Measurements from ENCODE around the gene LYRM2.
"Not testable (repeated sequence)": the region's sequence is repeated elsewhere in the genome, so short reads cannot be mapped to it uniquely, and the experiment has no call there.

The LYRM2 gene

DNA sequence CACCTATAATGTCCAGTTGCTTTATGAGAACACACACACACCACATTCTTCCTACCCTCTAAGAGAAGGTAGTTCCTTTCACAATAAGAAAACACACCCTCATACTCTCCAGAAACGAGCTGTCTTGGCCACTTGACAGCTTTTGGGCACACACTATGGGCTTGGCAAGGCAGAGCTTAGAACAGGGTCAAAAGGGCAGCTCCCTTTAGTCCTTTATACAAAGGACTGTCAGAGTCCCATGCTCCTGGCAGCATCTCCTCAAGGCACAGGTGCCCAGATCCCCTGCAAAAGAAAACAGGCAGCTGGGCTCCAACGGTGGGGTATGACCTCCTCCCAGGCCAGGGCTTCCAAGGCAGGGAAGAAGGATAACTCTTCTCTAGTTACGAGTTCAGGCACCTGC is 4.9 kb upstream of the LYRM2 start:
- no peak overlapping the region for H3K4me2 ChIP-seq (ENCODE audit: low read length)
- H3K27me3 ChIP-seq (ENCODE audit: control insufficient read depth, insufficient read depth, low read length): no peaks in the 10 kb centered on the region
- peaks cover 8% of the 10 kb centered on the region for H3K4me1 ChIP-seq (ENCODE audit: control insufficient read depth, insufficient read depth, low read length)
- H3K9me3 ChIP-seq (replicated peaks; ENCODE audit: low read length): no peaks in the 10 kb centered on the region
- no peak overlapping the region for H3K4me3 ChIP-seq (ENCODE audit: low read length)
- H3K9ac ChIP-seq (ENCODE audit: low read depth, low read length): no peak overlapping the region
- peaks cover 53% of the 10 kb centered on the region for H3K36me3 ChIP-seq (ENCODE audit: insufficient read depth, low read length)

DNA sequence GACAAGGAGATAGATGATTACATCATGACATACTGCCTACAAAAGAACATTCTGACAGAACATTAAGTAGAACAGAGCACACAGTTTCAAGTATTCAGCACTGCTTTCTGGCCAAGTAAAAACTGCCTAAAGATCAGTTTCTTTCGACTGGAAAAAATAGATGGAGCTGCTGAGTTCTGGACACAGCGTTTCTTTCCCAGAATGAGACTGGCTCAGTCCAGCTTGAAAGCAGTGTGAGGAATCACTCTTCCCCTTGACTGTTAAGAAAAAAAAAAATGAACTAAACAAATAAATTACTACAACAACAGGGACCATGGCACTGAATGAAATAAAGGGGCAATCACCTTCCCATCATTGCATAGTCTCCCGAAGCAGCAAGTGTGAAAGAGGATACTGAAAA is 4.4 kb upstream of the LYRM2 start:
- Histone ChIP-seq H3K36me3 (ENCODE audit: insufficient read depth, low read length) (peaks cover 49% of the 10 kb centered on the region), H3K4me3 (ENCODE audit: low read length) (no peak overlapping the region)

DNA sequence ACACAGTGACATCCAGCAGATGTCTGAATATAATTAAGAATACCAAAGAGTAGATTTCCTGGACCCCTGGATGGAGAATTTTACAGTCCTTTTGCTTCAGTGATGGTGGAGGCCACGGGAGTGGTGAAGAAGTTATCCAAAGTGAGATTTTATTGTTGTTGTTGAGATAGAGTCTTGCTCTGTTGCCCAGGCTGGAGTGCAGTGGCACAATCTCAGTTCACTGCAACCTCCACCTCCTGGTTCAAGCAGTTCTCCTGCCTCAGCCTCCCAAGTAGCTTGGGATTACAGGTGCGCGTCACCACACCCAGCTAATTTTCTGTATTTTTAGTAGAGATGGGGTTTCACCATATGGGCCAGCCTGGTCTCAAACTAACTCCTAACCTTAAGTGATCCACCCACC is 3.0 kb upstream of the LYRM2 start:
- not testable (repeated sequence) for H3K9ac ChIP-seq (ENCODE audit: low read depth, low read length); H3K9me3 ChIP-seq (replicated peaks; ENCODE audit: low read length); H3K4me3 ChIP-seq (ENCODE audit: low read length); H3K27me3 ChIP-seq (ENCODE audit: control insufficient read depth, insufficient read depth, low read length); H3K4me2 ChIP-seq (ENCODE audit: low read length)
- Histone ChIP-seq H3K4me1 (ENCODE audit: control insufficient read depth, insufficient read depth, low read length) (peaks cover 14% of the 10 kb centered on the region), H3K36me3 (ENCODE audit: insufficient read depth, low read length) (peaks cover 37% of the 10 kb centered on the region)

More for the DNA sequence above, 4.4 kb upstream of the LYRM2 start:
- Histone ChIP-seq H3K9ac (ENCODE audit: low read depth, low read length) (no peak overlapping the region), H3K4me2 (ENCODE audit: low read length) (no peak overlapping the region), H3K4me1 (ENCODE audit: control insufficient read depth, insufficient read depth, low read length) (peaks cover 8% of the 10 kb centered on the region), H3K27me3 (ENCODE audit: control insufficient read depth, insufficient read depth, low read length) (no peaks in the 10 kb centered on the region), H3K9me3 (replicated peaks; ENCODE audit: low read length) (no peaks in the 10 kb centered on the region)

DNA sequence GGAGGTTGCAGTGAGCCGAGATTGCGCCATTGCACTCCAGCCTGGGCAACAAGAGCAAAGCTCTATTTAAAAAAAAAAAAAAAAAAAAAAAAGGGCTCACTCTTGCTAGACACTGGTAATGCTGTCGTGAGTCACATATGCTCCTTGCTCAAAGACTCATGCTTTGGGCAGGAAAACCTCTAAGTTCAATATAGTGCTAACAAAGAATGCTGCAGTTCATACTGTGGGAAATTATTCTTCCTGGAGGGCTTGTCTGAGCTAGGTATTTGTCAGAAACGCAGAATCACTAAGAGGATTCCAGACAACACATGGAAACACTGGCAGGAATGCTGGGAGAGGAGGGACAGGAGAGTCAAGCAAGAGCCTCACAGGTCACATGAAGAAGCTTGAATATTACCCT is 2.3 kb upstream of the LYRM2 start:
- Histone ChIP-seq H3K4me1 (ENCODE audit: control insufficient read depth, insufficient read depth, low read length) (peaks cover 14% of the 10 kb centered on the region), H3K9ac (ENCODE audit: low read depth, low read length) (no peak overlapping the region), H3K4me2 (ENCODE audit: low read length) (no peak overlapping the region), H3K36me3 (ENCODE audit: insufficient read depth, low read length) (peaks cover 40% of the 10 kb centered on the region), H3K4me3 (ENCODE audit: low read length) (no peak overlapping the region), H3K27me3 (ENCODE audit: control insufficient read depth, insufficient read depth, low read length) (no peaks in the 10 kb centered on the region), H3K9me3 (replicated peaks; ENCODE audit: low read length) (no peaks in the 10 kb centered on the region)

DNA sequence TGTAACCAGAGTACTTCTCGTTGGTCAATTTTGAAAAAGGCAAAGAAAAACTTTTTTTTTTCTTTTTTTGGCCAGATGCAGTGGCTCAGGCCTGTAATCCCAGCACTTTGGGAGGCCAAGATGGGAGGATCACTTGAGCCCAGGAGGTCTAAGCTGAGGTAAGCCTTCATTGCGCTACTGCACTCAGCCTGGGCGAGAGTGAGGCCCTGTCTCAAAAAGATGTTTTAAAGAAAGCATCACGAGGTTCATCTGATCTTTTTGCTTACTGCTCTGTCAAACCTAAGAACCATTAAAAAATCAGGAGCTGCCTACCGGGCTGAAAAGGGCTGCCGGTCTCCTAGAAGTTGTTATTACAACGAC is 607 bp downstream of the LYRM2 start:
- Histone ChIP-seq H3K9me3 (replicated peaks; ENCODE audit: low read length) (no peaks in the 10 kb centered on the region), H3K4me2 (ENCODE audit: low read length) (peak overlapping the region; percentile 87), H3K4me3 (ENCODE audit: low read length) (peak overlapping the region; percentile 78), H3K4me1 (ENCODE audit: control insufficient read depth, insufficient read depth, low read length) (peaks cover 14% of the 10 kb centered on the region), H3K27me3 (ENCODE audit: control insufficient read depth, insufficient read depth, low read length) (no peaks in the 10 kb centered on the region), H3K36me3 (ENCODE audit: insufficient read depth, low read length) (peaks cover 20% of the 10 kb centered on the region), H3K9ac (ENCODE audit: low read depth, low read length) (peak overlapping the region; percentile 87)

DNA sequence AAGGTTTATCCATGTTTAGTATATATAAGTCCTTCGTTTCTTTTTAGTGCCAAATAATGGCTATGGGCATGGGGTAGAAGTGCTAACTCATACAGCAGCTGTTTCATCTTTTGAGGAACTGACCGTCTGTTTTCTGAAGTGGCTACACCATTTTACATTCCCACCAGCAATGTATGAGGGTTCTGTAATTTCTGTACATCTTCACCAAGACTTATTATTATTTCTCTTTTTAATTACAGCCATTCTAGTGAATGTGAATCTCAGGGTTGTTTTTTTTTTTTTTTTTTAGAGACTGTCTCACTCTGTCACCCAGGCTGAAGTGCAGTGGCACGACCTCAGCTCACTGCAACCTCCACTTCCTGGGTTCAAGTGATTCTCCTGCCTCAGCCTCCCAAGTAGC is 2.1 kb downstream of the LYRM2 start:
- peaks cover 14% of the 10 kb centered on the region for H3K4me1 ChIP-seq (ENCODE audit: control insufficient read depth, insufficient read depth, low read length)
- not testable (repeated sequence) for H3K4me2 ChIP-seq (ENCODE audit: low read length); H3K27me3 ChIP-seq (ENCODE audit: control insufficient read depth, insufficient read depth, low read length); H3K4me3 ChIP-seq (ENCODE audit: low read length); H3K9me3 ChIP-seq (replicated peaks; ENCODE audit: low read length); H3K9ac ChIP-seq (ENCODE audit: low read depth, low read length)
- peaks cover 12% of the 10 kb centered on the region for H3K36me3 ChIP-seq (ENCODE audit: insufficient read depth, low read length)

DNA sequence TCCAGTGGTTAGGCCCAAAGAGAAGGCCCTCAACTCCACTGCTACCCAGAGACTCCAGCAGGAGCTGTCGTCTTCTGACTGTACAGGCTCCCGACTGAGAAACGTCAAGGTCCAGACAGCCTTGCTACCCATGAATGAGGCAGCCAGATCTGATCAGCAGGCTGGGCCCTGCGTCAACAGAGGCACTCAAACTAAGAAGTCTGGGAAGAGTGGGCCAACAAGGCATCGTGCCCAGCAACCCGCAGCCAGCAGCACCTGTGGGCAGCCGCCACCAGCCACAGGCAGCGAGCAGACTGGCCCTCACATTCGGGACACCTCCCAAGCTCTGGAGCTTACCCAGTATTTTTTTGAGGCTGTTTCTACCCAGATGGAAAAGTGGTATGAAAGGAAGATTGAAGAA is 8.1 kb downstream of the LYRM2 start:
- Histone ChIP-seq H3K9me3 (replicated peaks; ENCODE audit: low read length) (no peaks in the 10 kb centered on the region), H3K36me3 (ENCODE audit: insufficient read depth, low read length) (peaks cover 2% of the 10 kb centered on the region), H3K4me3 (ENCODE audit: low read length) (no peak overlapping the region), H3K27me3 (ENCODE audit: control insufficient read depth, insufficient read depth, low read length) (no peaks in the 10 kb centered on the region), H3K4me1 (ENCODE audit: control insufficient read depth, insufficient read depth, low read length) (no peaks in the 10 kb centered on the region), H3K9ac (ENCODE audit: low read depth, low read length) (no peak overlapping the region), H3K4me2 (ENCODE audit: low read length) (no peak overlapping the region)

DNA sequence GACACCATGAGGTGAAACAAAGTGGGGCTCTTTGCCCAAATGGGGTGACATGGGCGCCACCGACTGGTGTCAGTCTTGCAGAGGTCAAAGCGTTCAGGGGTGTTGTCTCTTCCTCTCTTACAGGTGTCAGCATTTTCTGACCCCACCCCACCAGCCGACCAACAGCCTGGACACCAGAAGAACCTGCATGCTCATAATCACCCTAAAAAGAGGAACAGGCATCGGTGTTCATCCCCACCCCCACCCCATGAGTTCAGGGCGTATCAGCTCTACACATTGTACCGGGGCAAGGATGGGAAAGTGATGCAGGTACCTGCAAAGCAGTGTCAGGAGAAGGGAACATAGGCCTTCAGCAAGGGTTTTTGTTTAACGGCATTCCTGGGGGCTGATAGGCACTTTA is 14.8 kb downstream of the LYRM2 start:
- no peak overlapping the region for H3K9ac ChIP-seq (ENCODE audit: low read depth, low read length)
- no peaks in the 10 kb centered on the region for H3K36me3 ChIP-seq (ENCODE audit: insufficient read depth, low read length)
- no peaks in the 10 kb centered on the region for H3K27me3 ChIP-seq (ENCODE audit: control insufficient read depth, insufficient read depth, low read length)
- H3K9me3 ChIP-seq (replicated peaks; ENCODE audit: low read length): no peaks in the 10 kb centered on the region
- H3K4me2 ChIP-seq (ENCODE audit: low read length): no peak overlapping the region
- no peak overlapping the region for H3K4me3 ChIP-seq (ENCODE audit: low read length)
- no peaks in the 10 kb centered on the region for H3K4me1 ChIP-seq (ENCODE audit: control insufficient read depth, insufficient read depth, low read length)

DNA sequence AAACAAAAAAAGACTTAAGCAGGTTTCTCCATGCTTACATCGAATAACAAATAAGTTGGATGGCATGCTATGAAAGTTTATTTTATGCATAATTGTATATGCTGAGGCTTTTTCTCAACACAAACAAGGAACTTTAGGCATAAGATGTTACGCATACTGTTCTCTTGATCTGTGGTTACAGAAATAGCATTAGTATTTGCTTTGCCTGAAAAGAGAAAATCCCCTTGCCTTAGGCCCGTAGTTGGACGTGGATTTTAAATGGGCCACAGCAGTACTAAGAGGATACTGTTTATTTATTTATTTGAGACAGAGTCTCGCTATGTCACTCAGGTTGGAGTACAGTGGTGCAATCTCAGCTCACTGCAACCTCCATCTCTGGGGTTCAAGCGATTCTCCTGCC is 19.0 kb downstream of the LYRM2 start:
- no peaks in the 10 kb centered on the region for H3K36me3 ChIP-seq (ENCODE audit: insufficient read depth, low read length)

DNA sequence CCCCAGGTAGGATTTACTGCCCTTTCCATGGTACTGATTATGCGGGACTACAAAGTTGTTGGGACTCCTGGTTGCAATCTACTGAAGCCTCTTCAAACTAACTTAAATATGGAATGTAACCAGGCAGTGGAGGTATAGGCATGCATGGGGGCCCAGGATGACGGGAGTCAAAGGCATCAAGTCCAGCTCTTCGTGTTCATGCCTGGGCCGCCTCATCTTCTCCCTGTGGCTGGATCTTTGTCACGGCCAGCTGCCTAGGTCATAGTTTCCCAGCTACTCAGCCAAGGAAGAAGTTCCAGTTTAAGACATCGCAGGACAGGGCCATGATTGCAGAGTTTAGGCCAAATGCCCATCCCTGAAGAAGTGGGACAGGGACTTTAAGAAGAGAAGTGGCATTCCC is 20.5 kb downstream of the LYRM2 start:
- Histone ChIP-seq H3K4me1 (ENCODE audit: control insufficient read depth, insufficient read depth, low read length) (no peaks in the 10 kb centered on the region), H3K4me3 (ENCODE audit: low read length) (no peak overlapping the region), H3K36me3 (ENCODE audit: insufficient read depth, low read length) (no peaks in the 10 kb centered on the region), H3K27me3 (ENCODE audit: control insufficient read depth, insufficient read depth, low read length) (no peaks in the 10 kb centered on the region), H3K4me2 (ENCODE audit: low read length) (no peak overlapping the region), H3K9ac (ENCODE audit: low read depth, low read length) (no peak overlapping the region), H3K9me3 (replicated peaks; ENCODE audit: low read length) (no peaks in the 10 kb centered on the region)

More for the DNA sequence above, 19.0 kb downstream of the LYRM2 start:
- Histone ChIP-seq H3K4me2 (ENCODE audit: low read length) (no peak overlapping the region), H3K4me3 (ENCODE audit: low read length) (no peak overlapping the region), H3K9me3 (replicated peaks; ENCODE audit: low read length) (no peaks in the 10 kb centered on the region), H3K27me3 (ENCODE audit: control insufficient read depth, insufficient read depth, low read length) (no peaks in the 10 kb centered on the region), H3K9ac (ENCODE audit: low read depth, low read length) (no peak overlapping the region), H3K4me1 (ENCODE audit: control insufficient read depth, insufficient read depth, low read length) (no peaks in the 10 kb centered on the region)

DNA sequence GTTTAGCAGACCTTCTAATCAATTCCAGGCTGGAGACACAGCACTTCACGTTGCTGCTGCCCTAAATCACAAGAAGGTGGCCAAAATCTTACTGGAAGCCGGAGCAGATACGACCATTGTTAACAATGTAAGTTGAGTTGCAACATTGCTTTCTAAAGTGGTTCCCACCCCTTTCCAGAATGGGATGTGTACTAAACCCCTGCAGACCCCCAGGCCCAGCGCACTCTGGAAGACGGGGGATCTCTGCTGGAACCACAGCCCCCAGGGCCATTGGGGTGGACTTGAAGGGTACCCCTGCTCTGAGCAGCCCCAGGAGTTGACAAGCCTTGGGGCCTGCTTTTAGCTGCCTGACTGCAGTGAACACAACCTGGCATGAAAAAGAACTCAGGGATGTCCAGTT is 22.0 kb downstream of the LYRM2 start:
- H3K27me3 ChIP-seq (ENCODE audit: control insufficient read depth, insufficient read depth, low read length): no peaks in the 10 kb centered on the region
- no peaks in the 10 kb centered on the region for H3K9me3 ChIP-seq (replicated peaks; ENCODE audit: low read length)
- H3K4me1 ChIP-seq (ENCODE audit: control insufficient read depth, insufficient read depth, low read length): no peaks in the 10 kb centered on the region
- no peak overlapping the region for H3K9ac ChIP-seq (ENCODE audit: low read depth, low read length)
- no peak overlapping the region for H3K4me3 ChIP-seq (ENCODE audit: low read length)
- no peak overlapping the region for H3K4me2 ChIP-seq (ENCODE audit: low read length)
- no peaks in the 10 kb centered on the region for H3K36me3 ChIP-seq (ENCODE audit: insufficient read depth, low read length)

DNA sequence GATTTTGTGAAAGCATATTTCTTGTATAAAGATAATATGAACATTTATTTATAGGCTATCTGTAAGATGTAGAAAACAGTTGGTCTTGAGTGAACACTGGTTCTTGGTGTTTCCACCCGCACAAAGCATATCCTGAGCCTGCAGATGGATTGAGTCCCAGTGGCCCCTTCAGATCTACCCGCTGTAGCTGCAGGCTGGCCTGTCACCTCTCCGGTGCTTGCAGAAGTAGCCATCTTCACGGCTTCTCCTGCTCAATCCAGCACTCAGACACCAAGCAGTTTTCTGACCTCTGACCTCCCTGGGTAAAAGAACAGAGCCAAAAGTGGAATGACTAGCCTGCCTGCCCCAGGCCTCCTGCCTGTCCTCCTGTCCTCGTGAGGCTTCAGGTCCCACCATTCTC is 22.7 kb downstream of the LYRM2 start:
- no peak overlapping the region for H3K4me2 ChIP-seq (ENCODE audit: low read length)
- H3K9me3 ChIP-seq (replicated peaks; ENCODE audit: low read length): no peaks in the 10 kb centered on the region
- no peak overlapping the region for H3K9ac ChIP-seq (ENCODE audit: low read depth, low read length)
- H3K4me1 ChIP-seq (ENCODE audit: control insufficient read depth, insufficient read depth, low read length): no peaks in the 10 kb centered on the region
- H3K27me3 ChIP-seq (ENCODE audit: control insufficient read depth, insufficient read depth, low read length): no peaks in the 10 kb centered on the region
- no peak overlapping the region for H3K4me3 ChIP-seq (ENCODE audit: low read length)
- no peaks in the 10 kb centered on the region for H3K36me3 ChIP-seq (ENCODE audit: insufficient read depth, low read length)
